Tibial artery (tissue), 4 donors: Measurements from ENCODE around the gene CBX2.

Source experiments
- DNase-seq, 2 donors: peaks; one replicate each; pipeline ENCODE4 v3.0.0-alpha.2; 2019
- H3K27ac ChIP-seq, 2 donors: fragments of 200-600 bp; sonication (generic) in 1 of 2; 1 replicate in 1 of 2; 2 replicates in 1 of 2; pipeline ENCODE4 v1.5.1; 2018 to 2019; ENCODE audit warnings: mild to moderate bottlenecking in 1 of 2
- H3K27me3 ChIP-seq, 2 donors: fragments of 200-600 bp; sonication (generic) in 1 of 2; one replicate each; pipeline versions ENCODE4 v1.5.1 to v1.6.0; 2016 to 2019
- H3K36me3 ChIP-seq, 3 donors: fragments of 200-600 bp; sonication (generic) in 2 of 3; one replicate each; pipeline ENCODE4 v1.5.1; 2016 to 2019; ENCODE audit warnings: mild to moderate bottlenecking in 2 of 3
- H3K4me1 ChIP-seq, 4 donors: fragments of 200-600 bp; sonication (generic) in 2 of 4; 1 replicate in 3 of 4; 2 replicates in 1 of 4; pipeline ENCODE4 v1.5.1; 2016 to 2019
- H3K4me3 ChIP-seq, 2 donors: fragments of 200-600 bp; sonication (generic) in 1 of 2; 1 replicate in 1 of 2; 2 replicates in 1 of 2; pipeline ENCODE4 v1.5.1; 2018 to 2019; ENCODE audit warnings: mild to moderate bottlenecking in 2 of 2
- H3K9me3 ChIP-seq, 3 donors: fragments of 200-600 bp; sonication (generic) in 1 of 3; one replicate each; pipeline ENCODE4 v1.5.1; 2016 to 2019
- intact Hi-C: fragments of 100-400 bp; cut with DNase I; formaldehyde crosslinking; loops from one replicate; pipeline ENCODE4 v1.15.0; 2023; ENCODE audit warnings: low total_unique reads
- TF ChIP-seq, protein P1 (sequence below), 2 experiments: fragments of 200-600 bp in 1 of 2; fragments of 450-650 bp in 1 of 2; IDR thresholded peaks; one replicate each; pipeline ENCODE4 v1.5.1; 2017 to 2019; ENCODE audit warnings: antibody characterized with exemption in 2 of 2, mild to moderate bottlenecking in 1 of 2, moderate library complexity in 1 of 2

CBX2 gene

GRCh38 chr17:79777894-79778503, at the start of gene CBX2:
CBX2 (plus strand) TSS chr17:79778148; CDS start chr17:79778236, 88 bp downstream.
- intact Hi-C loops = no loop called here
- peak in 1 of 2 donors; percentile 84 for DNase-seq
- Histone ChIP-seq H3K27ac (peak within 1 kb of the TSS in 1 of 2 donors; percentile 16), H3K4me1 (peaks cover 0 to 17% (median 14%) of the 10 kb centered on the region in 4 donors), H3K9me3 (no peaks in the 10 kb centered on the region), H3K4me3 (peak within 1 kb of the TSS; percentile 45 to 57), H3K36me3 (no peaks in the 10 kb centered on the region), H3K27me3 (peaks cover 6 to 96% of the 10 kb centered on the region in 2 donors)
- TF ChIP-seq, protein P1, sequence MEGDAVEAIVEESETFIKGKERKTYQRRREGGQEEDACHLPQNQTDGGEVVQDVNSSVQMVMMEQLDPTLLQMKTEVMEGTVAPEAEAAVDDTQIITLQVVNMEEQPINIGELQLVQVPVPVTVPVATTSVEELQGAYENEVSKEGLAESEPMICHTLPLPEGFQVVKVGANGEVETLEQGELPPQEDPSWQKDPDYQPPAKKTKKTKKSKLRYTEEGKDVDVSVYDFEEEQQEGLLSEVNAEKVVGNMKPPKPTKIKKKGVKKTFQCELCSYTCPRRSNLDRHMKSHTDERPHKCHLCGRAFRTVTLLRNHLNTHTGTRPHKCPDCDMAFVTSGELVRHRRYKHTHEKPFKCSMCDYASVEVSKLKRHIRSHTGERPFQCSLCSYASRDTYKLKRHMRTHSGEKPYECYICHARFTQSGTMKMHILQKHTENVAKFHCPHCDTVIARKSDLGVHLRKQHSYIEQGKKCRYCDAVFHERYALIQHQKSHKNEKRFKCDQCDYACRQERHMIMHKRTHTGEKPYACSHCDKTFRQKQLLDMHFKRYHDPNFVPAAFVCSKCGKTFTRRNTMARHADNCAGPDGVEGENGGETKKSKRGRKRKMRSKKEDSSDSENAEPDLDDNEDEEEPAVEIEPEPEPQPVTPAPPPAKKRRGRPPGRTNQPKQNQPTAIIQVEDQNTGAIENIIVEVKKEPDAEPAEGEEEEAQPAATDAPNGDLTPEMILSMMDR (IDR thresholded peaks at IDR 0.05) = no peak

- Histone ChIP-seq H3K4me1 (peaks cover 0 to 10% (median 2%) of the 10 kb centered on the region in 4 donors), H3K36me3 (no peaks in the 10 kb centered on the region), H3K27me3 (no peaks in the 10 kb centered on the region), H3K9me3 (no peaks in the 10 kb centered on the region), H3K4me3 (peak overlapping the region; percentile 44 to 52), H3K27ac (no peak overlapping the region)
- TF ChIP-seq, protein P1 (IDR thresholded peaks at IDR 0.05) = no peak
- intact Hi-C loops = no loop called here
- peak; percentile 86 to 89 for DNase-seq
These were observed 49.6 kb upstream of the CBX2 start for GRCh38 chr17:79728169-79728907.

DNA sequence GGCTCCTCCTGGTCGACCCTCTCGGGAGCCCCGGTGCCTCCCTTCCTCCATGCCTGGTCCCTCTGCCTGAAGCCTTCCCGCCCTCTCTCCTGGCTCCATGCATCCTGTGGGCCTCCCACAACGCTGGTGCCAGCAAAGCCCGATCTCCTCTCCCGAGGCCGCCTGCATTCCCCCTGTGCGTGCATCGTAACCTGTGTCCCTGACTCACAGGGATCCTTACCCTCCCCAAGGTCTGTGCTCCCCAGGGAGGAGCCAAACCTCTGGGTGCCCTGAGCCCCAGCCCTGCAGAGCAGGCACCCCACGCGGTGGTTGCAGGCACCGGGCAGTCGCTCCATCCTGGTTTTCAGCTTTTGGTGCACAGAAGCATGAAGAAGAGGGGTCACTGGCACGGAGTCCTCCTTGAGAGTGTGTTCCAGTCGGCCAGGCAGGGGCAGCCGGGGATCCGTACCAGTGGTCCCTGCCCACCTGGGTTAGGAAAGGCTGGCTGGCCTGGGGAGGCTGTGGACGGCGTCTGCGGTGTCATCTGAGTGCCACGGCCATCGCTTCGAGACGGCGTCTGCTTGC, 49.0 kb upstream of the CBX2 start:
- H3K4me3 ChIP-seq = peak overlapping the region; percentile 44 to 52
- TF ChIP-seq, protein P1 (IDR thresholded peaks at IDR 0.05) = no peak

DNA sequence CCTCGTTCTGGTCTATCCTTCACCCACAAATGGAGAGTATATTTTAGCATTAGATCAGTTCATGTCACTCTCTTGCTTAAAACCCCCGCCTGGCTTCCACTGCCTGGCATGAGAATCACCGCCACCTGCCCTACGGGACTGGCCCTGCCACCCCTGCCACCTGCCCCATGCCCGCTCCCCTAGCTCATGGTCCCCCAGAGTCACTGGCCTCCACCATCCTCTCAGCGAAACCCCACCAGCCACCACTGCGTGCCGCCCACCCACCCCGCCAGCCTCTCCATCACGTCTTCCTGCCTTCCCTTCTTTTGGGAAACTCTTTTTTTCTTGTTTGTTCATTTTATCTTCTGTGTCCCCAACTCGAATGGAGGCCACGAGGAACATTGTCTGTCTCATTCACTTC, 48.2 kb upstream of the CBX2 start:
- Histone ChIP-seq H3K9me3 (no peaks in the 10 kb centered on the region), H3K27me3 (no peaks in the 10 kb centered on the region), H3K4me3 (no peak overlapping the region), H3K36me3 (no peaks in the 10 kb centered on the region), H3K27ac (no peak overlapping the region), H3K4me1 (peaks cover 0 to 10% (median 2%) of the 10 kb centered on the region in 4 donors)
- TF ChIP-seq, protein P1 (IDR thresholded peaks at IDR 0.05) = no peak
- intact Hi-C loops = no loop called here
- no peak for DNase-seq

More for the DNA sequence above, 49.0 kb upstream of the CBX2 start:
- no peak for DNase-seq
- no peaks in the 10 kb centered on the region for H3K9me3 ChIP-seq
- no peaks in the 10 kb centered on the region for H3K36me3 ChIP-seq
- peaks cover 0 to 10% (median 2%) of the 10 kb centered on the region in 4 donors for H3K4me1 ChIP-seq
- no peak overlapping the region for H3K27ac ChIP-seq
- no peaks in the 10 kb centered on the region for H3K27me3 ChIP-seq
- intact Hi-C loops = no loop called here

DNA sequence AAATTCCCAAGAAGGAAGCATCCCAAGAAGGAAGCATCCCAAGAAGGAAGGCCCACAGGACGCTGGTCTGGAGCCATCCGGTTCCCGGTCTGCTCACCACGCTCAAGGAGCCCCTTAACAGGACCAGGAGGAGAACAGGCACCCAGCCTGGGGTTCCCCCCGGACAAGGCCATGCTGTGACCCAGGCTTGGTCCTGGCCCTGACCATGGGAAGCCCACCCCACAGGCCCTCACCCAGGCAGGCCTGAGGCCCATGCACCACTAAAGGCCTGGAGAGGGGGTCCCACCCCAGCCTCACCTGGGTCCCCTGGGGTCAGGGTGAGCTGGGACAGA, 47.5 kb upstream of the CBX2 start:
- Histone ChIP-seq H3K4me1 (peaks cover 0 to 10% (median 2%) of the 10 kb centered on the region in 4 donors), H3K36me3 (no peaks in the 10 kb centered on the region), H3K4me3 (no peak overlapping the region), H3K9me3 (no peaks in the 10 kb centered on the region), H3K27ac (no peak overlapping the region), H3K27me3 (no peaks in the 10 kb centered on the region)
- DNase-seq = no peak
- intact Hi-C loops = no loop called here
- TF ChIP-seq, protein P1 (IDR thresholded peaks at IDR 0.05) = no peak
